ENCODE measurements around the gene MTHFD1.
"Not testable (repeated sequence)": the region's sequence is repeated elsewhere in the genome, so short reads cannot be mapped to it uniquely, and the experiment has no call there.

Gene MTHFD1

DNA sequence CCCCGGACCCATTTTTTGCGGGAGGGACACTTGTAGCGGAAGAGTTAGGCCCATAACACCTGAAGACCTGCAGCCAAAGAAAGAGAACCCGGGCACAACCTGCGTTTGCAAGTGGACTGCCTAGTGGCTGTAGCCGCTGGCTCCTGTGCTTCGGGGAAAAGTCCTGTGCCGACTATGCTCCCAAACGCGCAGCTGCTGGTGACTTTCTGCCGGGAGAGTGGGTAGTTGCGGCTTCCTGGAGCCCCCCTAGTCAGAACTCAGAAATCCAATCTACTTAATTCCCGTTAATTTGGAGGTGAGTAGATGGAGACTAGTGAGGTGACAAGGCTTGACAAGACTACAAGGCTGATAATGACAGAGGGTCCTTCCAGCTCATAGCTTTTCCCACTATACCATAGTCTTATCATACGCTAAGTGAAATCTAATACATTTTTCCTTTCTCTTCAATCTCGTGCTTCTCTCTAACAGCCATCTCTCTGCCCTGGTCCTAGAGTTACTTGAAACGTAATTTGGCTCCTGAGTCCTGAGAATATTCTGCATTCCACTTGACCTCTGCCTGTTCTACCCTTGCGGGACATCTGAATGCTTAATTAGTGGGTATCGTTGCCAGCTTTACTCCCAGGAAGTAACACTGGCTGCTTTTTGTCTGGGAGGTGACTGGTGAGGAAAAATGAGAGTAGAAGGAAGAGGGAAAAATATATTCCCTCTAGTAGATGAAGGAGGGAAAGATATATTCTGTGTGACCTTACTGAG is 556 bp downstream of the MTHFD1 start:
- Histone ChIP-seq H3K79me1 (ENCODE audit: low read length) (peaks cover 8% of the 10 kb centered on the region), H4K5ac (ENCODE audit: low read length) (no peak overlapping the region), H2AK5ac (ENCODE audit: low read length) (no peak overlapping the region), H4K8ac (ENCODE audit: low read depth, low read length) (no peak overlapping the region), H3K27ac (ENCODE audit: low read depth, low read length) (peak overlapping the region; percentile 42), H2BK120ac (ENCODE audit: low read depth, low read length) (no peak overlapping the region), H3K18ac (ENCODE audit: low read length) (peak overlapping the region; percentile 72), H3K56ac (ENCODE audit: low read length) (peak overlapping the region; percentile 84), H3K36me3 (ENCODE audit: control insufficient read depth, insufficient read depth, low read length) (no peaks in the 10 kb centered on the region), H3K23ac (ENCODE audit: low read length) (peak overlapping the region; percentile 55), H2BK15ac (replicated peaks; ENCODE audit: low read depth) (no peak overlapping the region), H3K4ac (ENCODE audit: low read depth, low read length) (peak overlapping the region; percentile 62), H2BK5ac (ENCODE audit: low read length) (peak overlapping the region; percentile 11), H3K4me1 (ENCODE audit: control insufficient read depth, low read depth, low read length) (peaks cover 9% of the 10 kb centered on the region), H3K9ac (ENCODE audit: low read length) (peak overlapping the region; percentile 89), H3K4me2 (ENCODE audit: low read length) (peak overlapping the region; percentile 94), H3K79me2 (ENCODE audit: control insufficient read depth, insufficient read depth, low read length) (peaks cover 36% of the 10 kb centered on the region), H3K27me3 (ENCODE audit: insufficient read depth, low read length, poor library complexity) (no peaks in the 10 kb centered on the region), H3K4me3 (ENCODE audit: low read length) (peak overlapping the region; percentile 43)
- DNase-seq = peak; percentile 46
- WGBS (ENCODE audit: extremely low coverage, insufficient coverage, low lambda C conversion rate) = no CpG with 5 or more reads among the region's 18 CpGs

DNA sequence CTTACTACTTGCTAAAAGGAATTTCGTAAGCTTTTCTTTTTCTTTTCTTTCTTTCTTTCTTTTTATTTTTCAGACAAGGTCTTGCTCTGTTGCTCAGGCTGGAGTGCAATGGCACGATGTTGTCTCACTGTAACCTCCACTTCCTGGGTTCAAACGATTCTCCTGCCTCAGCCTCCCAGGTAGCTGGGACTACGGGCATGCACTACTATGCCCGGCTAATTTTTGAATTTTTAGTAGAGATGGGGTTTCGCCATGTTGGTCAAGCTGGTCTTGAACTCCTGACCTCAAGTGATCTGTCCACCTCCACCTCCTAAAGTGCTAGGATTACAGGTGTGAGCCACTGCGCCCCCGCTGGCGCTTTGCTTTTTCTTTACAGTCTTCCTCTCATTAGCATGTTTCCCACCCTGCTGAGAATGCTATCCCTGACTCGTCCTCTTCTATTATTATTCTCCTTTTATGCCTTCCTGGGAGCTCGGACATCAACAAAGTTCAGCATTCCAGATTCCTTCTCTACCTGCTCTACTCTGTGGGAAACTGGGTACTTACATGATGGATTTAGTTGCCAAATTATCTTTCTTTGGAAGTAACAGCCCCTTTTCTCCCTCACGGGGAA is 3.1 kb downstream of the MTHFD1 start:
- H3K27me3 ChIP-seq (ENCODE audit: insufficient read depth, low read length, poor library complexity) = no peaks in the 10 kb centered on the region
- H3K4ac ChIP-seq (ENCODE audit: low read depth, low read length) = no peak overlapping the region
- DNase-seq = peak; percentile 89
- no peak overlapping the region for H2BK15ac ChIP-seq (replicated peaks; ENCODE audit: low read depth)
- H3K4me3 ChIP-seq (ENCODE audit: low read length) = no peak overlapping the region
- H3K4me1 ChIP-seq (ENCODE audit: control insufficient read depth, low read depth, low read length) = peaks cover 14% of the 10 kb centered on the region
- no peaks in the 10 kb centered on the region for H3K36me3 ChIP-seq (ENCODE audit: control insufficient read depth, insufficient read depth, low read length)
- H4K5ac ChIP-seq (ENCODE audit: low read length) = no peak overlapping the region
- H3K4me2 ChIP-seq (ENCODE audit: low read length) = peak overlapping the region; percentile 7
- H3K18ac ChIP-seq (ENCODE audit: low read length) = peak overlapping the region; percentile 25
- peak overlapping the region; percentile 44 for H3K56ac ChIP-seq (ENCODE audit: low read length)
- peak overlapping the region; percentile 32 for H3K9ac ChIP-seq (ENCODE audit: low read length)
- H2BK120ac ChIP-seq (ENCODE audit: low read depth, low read length) = no peak overlapping the region
- H3K79me1 ChIP-seq (ENCODE audit: low read length) = peaks cover 17% of the 10 kb centered on the region
- no peak overlapping the region for H3K23ac ChIP-seq (ENCODE audit: low read length)
- no CpG with 5 or more reads among the region's 12 CpGs for WGBS (ENCODE audit: extremely low coverage, insufficient coverage, low lambda C conversion rate)
- H3K79me2 ChIP-seq (ENCODE audit: control insufficient read depth, insufficient read depth, low read length) = peaks cover 56% of the 10 kb centered on the region
- H4K8ac ChIP-seq (ENCODE audit: low read depth, low read length) = no peak overlapping the region
- H2AK5ac ChIP-seq (ENCODE audit: low read length) = no peak overlapping the region
- H3K27ac ChIP-seq (ENCODE audit: low read depth, low read length) = peak overlapping the region; percentile 77
- H2BK5ac ChIP-seq (ENCODE audit: low read length) = no peak overlapping the region

DNA sequence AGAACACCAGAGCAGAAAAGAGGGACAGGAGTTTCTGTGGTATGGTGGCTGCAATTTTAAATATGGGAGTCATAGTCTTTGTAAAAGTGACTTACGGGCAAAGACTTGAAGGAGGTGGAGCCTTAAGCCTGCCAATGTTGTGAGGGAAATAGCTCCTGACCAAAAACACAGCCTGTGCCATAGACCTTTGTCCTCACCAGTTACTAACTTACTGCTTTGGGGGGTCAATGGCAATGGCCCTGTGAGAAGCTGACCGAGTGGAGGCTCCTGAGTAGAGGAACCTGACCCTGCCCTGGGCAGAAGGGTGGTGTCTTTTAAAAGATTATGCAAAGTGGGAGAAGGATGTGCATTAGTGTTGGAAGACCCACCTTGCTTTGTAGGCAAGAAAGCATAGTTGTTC is 3.8 kb downstream of the MTHFD1 start:
- Histone ChIP-seq H3K56ac (ENCODE audit: low read length) (peak overlapping the region; percentile 44), H3K27ac (ENCODE audit: low read depth, low read length) (peak overlapping the region; percentile 77), H3K9ac (ENCODE audit: low read length) (peak overlapping the region; percentile 32), H4K8ac (ENCODE audit: low read depth, low read length) (no peak overlapping the region), H3K79me1 (ENCODE audit: low read length) (peaks cover 17% of the 10 kb centered on the region), H2BK15ac (replicated peaks; ENCODE audit: low read depth) (no peak overlapping the region), H3K4me1 (ENCODE audit: control insufficient read depth, low read depth, low read length) (peaks cover 14% of the 10 kb centered on the region), H3K79me2 (ENCODE audit: control insufficient read depth, insufficient read depth, low read length) (peaks cover 58% of the 10 kb centered on the region), H2BK120ac (ENCODE audit: low read depth, low read length) (no peak overlapping the region), H4K5ac (ENCODE audit: low read length) (no peak overlapping the region), H3K18ac (ENCODE audit: low read length) (peak overlapping the region; percentile 25), H3K23ac (ENCODE audit: low read length) (no peak overlapping the region), H2BK5ac (ENCODE audit: low read length) (no peak overlapping the region), H3K36me3 (ENCODE audit: control insufficient read depth, insufficient read depth, low read length) (no peaks in the 10 kb centered on the region), H3K27me3 (ENCODE audit: insufficient read depth, low read length, poor library complexity) (no peaks in the 10 kb centered on the region), H3K4ac (ENCODE audit: low read depth, low read length) (no peak overlapping the region), H2AK5ac (ENCODE audit: low read length) (no peak overlapping the region), H3K4me3 (ENCODE audit: low read length) (no peak overlapping the region), H3K4me2 (ENCODE audit: low read length) (peak overlapping the region; percentile 14)
- no peak for DNase-seq
- WGBS (ENCODE audit: extremely low coverage, insufficient coverage, low lambda C conversion rate) = no CpG with 5 or more reads among the region's 2 CpGs

DNA sequence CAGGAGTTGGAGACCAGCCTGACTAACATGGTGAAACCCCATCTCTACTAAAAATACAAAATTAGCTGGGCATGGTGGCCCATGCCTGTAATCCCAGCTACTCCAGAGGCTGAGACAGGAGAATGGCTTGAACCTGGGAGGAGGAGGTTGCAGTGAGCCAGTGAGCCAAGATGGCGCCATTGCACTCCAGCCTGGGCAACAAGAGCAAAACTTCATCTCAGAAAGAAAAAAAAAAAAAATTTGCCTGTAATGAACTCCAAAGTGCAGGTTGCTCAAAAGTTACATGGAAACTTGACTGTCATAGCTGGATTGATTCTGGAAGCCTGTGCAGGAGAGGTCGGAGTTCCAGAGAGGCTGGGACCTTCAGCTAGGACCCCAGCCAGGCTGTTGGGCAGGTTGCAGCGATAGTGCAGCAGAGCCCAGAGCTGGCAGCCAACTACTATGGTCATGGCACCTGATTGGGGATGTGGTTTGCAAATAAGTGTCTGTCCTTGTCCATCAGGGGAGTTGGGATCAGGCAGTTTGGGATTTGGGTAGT is 5.1 kb downstream of the MTHFD1 start:
- H3K79me2 ChIP-seq (ENCODE audit: control insufficient read depth, insufficient read depth, low read length) = peaks cover 66% of the 10 kb centered on the region
- no CpG with 5 or more reads among the region's 3 CpGs for WGBS (ENCODE audit: extremely low coverage, insufficient coverage, low lambda C conversion rate)
- not testable (repeated sequence) for H3K27ac ChIP-seq (ENCODE audit: low read depth, low read length)

DNA sequence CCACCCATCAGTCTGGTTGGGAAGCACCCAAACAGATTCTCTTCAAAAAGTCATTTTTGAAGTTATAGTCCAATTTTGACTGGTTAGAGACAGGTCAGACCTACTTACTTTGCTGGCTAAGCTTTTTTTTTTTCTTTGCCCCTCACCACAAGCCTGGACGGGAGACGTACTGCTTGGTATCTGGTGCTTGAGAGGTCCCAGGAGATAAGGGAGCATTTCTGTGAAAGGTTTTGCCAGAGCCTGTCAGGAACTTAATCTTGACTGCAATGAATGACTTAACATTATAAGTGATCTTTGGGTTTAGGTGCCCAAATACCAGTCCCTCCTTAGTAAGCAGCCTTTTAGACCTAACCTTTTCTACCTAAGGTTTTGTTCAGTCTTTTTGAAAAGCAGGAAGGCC is 6.3 kb downstream of the MTHFD1 start:
- Histone ChIP-seq H3K56ac (ENCODE audit: low read length) (no peak overlapping the region), H3K4ac (ENCODE audit: low read depth, low read length) (no peak overlapping the region), H3K23ac (ENCODE audit: low read length) (no peak overlapping the region), H3K27ac (ENCODE audit: low read depth, low read length) (no peak overlapping the region), H4K5ac (ENCODE audit: low read length) (no peak overlapping the region), H3K27me3 (ENCODE audit: insufficient read depth, low read length, poor library complexity) (no peaks in the 10 kb centered on the region), H3K79me1 (ENCODE audit: low read length) (peaks cover 17% of the 10 kb centered on the region), H2BK5ac (ENCODE audit: low read length) (no peak overlapping the region), H4K8ac (ENCODE audit: low read depth, low read length) (no peak overlapping the region), H2AK5ac (ENCODE audit: low read length) (no peak overlapping the region), H3K9ac (ENCODE audit: low read length) (no peak overlapping the region), H3K36me3 (ENCODE audit: control insufficient read depth, insufficient read depth, low read length) (no peaks in the 10 kb centered on the region), H3K4me1 (ENCODE audit: control insufficient read depth, low read depth, low read length) (peaks cover 14% of the 10 kb centered on the region), H3K18ac (ENCODE audit: low read length) (no peak overlapping the region), H3K4me3 (ENCODE audit: low read length) (no peak overlapping the region), H2BK120ac (ENCODE audit: low read depth, low read length) (no peak overlapping the region), H2BK15ac (replicated peaks; ENCODE audit: low read depth) (no peak overlapping the region), H3K79me2 (ENCODE audit: control insufficient read depth, insufficient read depth, low read length) (peaks cover 59% of the 10 kb centered on the region), H3K4me2 (ENCODE audit: low read length) (no peak overlapping the region)
- DNase-seq = peak; percentile 71
- no CpG with 5 or more reads among the region's 2 CpGs for WGBS (ENCODE audit: extremely low coverage, insufficient coverage, low lambda C conversion rate)

More for the DNA sequence above, 5.1 kb downstream of the MTHFD1 start:
- H3K18ac ChIP-seq (ENCODE audit: low read length); H4K8ac ChIP-seq (ENCODE audit: low read depth, low read length); H2BK120ac ChIP-seq (ENCODE audit: low read depth, low read length); H3K4me2 ChIP-seq (ENCODE audit: low read length); H3K4me3 ChIP-seq (ENCODE audit: low read length); H2BK5ac ChIP-seq (ENCODE audit: low read length); H3K27me3 ChIP-seq (ENCODE audit: insufficient read depth, low read length, poor library complexity); H2AK5ac ChIP-seq (ENCODE audit: low read length); H3K23ac ChIP-seq (ENCODE audit: low read length); H3K9ac ChIP-seq (ENCODE audit: low read length); H3K4ac ChIP-seq (ENCODE audit: low read depth, low read length); H2BK15ac ChIP-seq (replicated peaks; ENCODE audit: low read depth); H3K36me3 ChIP-seq (ENCODE audit: control insufficient read depth, insufficient read depth, low read length); H3K56ac ChIP-seq (ENCODE audit: low read length); DNase-seq; H4K5ac ChIP-seq (ENCODE audit: low read length): not testable (repeated sequence)
- H3K79me1 ChIP-seq (ENCODE audit: low read length) = peaks cover 15% of the 10 kb centered on the region
- H3K4me1 ChIP-seq (ENCODE audit: control insufficient read depth, low read depth, low read length) = peaks cover 14% of the 10 kb centered on the region

All from mesendoderm (in vitro differentiated cells).